Measurements from ENCODE around the gene OR2W3.

Gene OR2W3

GRCh38 chr1:247919952-247920351 is 24.6 kb downstream of the OR2W3 start, which contains the start of gene OR2T8:
OR2T8 (plus strand) TSS chr1:247920252; CDS start chr1:247921018, 766 bp downstream.
- TF ChIP-seq CTCF (IDR thresholded peaks at IDR 0.05; ENCODE audit: insufficient read depth, low read length, poor library complexity, severe bottlenecking), result no peak
- DNase-seq (ENCODE audit: extremely low read depth, insufficient read length), result no peak
- no peaks in the 10 kb centered on the region for H3K27me3 ChIP-seq (replicated peaks; ENCODE audit: control insufficient read depth, insufficient read depth, low read length)
- no peaks in the 10 kb centered on the region for H3K36me3 ChIP-seq (ENCODE audit: control insufficient read depth, insufficient read depth, low read length)
- H3K4me3 ChIP-seq (replicated peaks; ENCODE audit: low read depth, low read length), result no peak within 1 kb of the TSS

GRCh38 chr1:247923941-247924340 is 28.6 kb downstream of the OR2W3 start:
- Histone ChIP-seq H3K36me3 (ENCODE audit: control insufficient read depth, insufficient read depth, low read length) (no peaks in the 10 kb centered on the region), H3K4me3 (replicated peaks; ENCODE audit: low read depth, low read length) (no peak overlapping the region), H3K27me3 (replicated peaks; ENCODE audit: control insufficient read depth, insufficient read depth, low read length) (no peaks in the 10 kb centered on the region)
- DNase-seq (ENCODE audit: extremely low read depth, insufficient read length), result no peak
- TF ChIP-seq CTCF (IDR thresholded peaks at IDR 0.05; ENCODE audit: insufficient read depth, low read length, poor library complexity, severe bottlenecking), result no peak

- DNase-seq (ENCODE audit: extremely low read depth, insufficient read length), result no peak
- TF ChIP-seq CTCF (IDR thresholded peaks at IDR 0.05; ENCODE audit: insufficient read depth, low read length, poor library complexity, severe bottlenecking), result no peak
- H3K36me3 ChIP-seq (ENCODE audit: control insufficient read depth, insufficient read depth, low read length), result no peaks in the 10 kb centered on the region
These were observed 29.5 kb downstream of the OR2W3 start, which contains the start of gene OR2AJ1 for GRCh38 chr1:247924868-247925267. OR2AJ1 (plus strand) TSS chr1:247924889; CDS start chr1:247933769, 8,880 bp downstream.

GRCh38 chr1:247933989-247934388 is 38.6 kb downstream of the OR2W3 start:
- Histone ChIP-seq H3K27me3 (replicated peaks; ENCODE audit: control insufficient read depth, insufficient read depth, low read length) (no peaks in the 10 kb centered on the region), H3K4me3 (replicated peaks; ENCODE audit: low read depth, low read length) (no peak overlapping the region), H3K36me3 (ENCODE audit: control insufficient read depth, insufficient read depth, low read length) (no peaks in the 10 kb centered on the region)
- TF ChIP-seq CTCF (IDR thresholded peaks at IDR 0.05; ENCODE audit: insufficient read depth, low read length, poor library complexity, severe bottlenecking), result no peak
- DNase-seq (ENCODE audit: extremely low read depth, insufficient read length), result no peak

More at GRCh38 chr1:247924868-247925267, 29.5 kb downstream of the OR2W3 start, which contains the start of gene OR2AJ1:
- Histone ChIP-seq H3K4me3 (replicated peaks; ENCODE audit: low read depth, low read length) (no peak within 1 kb of the TSS), H3K27me3 (replicated peaks; ENCODE audit: control insufficient read depth, insufficient read depth, low read length) (no peaks in the 10 kb centered on the region)

- no peak for TF ChIP-seq CTCF (IDR thresholded peaks at IDR 0.05; ENCODE audit: insufficient read depth, low read length, poor library complexity, severe bottlenecking)
- Histone ChIP-seq H3K36me3 (ENCODE audit: control insufficient read depth, insufficient read depth, low read length) (no peaks in the 10 kb centered on the region), H3K27me3 (replicated peaks; ENCODE audit: control insufficient read depth, insufficient read depth, low read length) (no peaks in the 10 kb centered on the region), H3K4me3 (replicated peaks; ENCODE audit: low read depth, low read length) (no peak overlapping the region)
- no peak for DNase-seq (ENCODE audit: extremely low read depth, insufficient read length)
These were observed 40.4 kb downstream of the OR2W3 start for GRCh38 chr1:247935781-247936180.

- no peaks in the 10 kb centered on the region for H3K27me3 ChIP-seq (replicated peaks; ENCODE audit: control insufficient read depth, insufficient read depth, low read length)
- H3K36me3 ChIP-seq (ENCODE audit: control insufficient read depth, insufficient read depth, low read length), result no peaks in the 10 kb centered on the region
- peak; percentile 6 for DNase-seq (ENCODE audit: extremely low read depth, insufficient read length)
- TF ChIP-seq CTCF (IDR thresholded peaks at IDR 0.05; ENCODE audit: insufficient read depth, low read length, poor library complexity, severe bottlenecking), result no peak
- no peak overlapping the region for H3K4me3 ChIP-seq (replicated peaks; ENCODE audit: low read depth, low read length)
These were observed 41.0 kb downstream of the OR2W3 start for GRCh38 chr1:247936415-247936814.

Data from GM06990 (cell line).